Measurements from ENCODE around the gene TBX18.

Gene TBX18

GRCh38 chr6:84667252-84668213 is 96.9 kb downstream of the TBX18 start:
- DNase-seq: no peak

DNA sequence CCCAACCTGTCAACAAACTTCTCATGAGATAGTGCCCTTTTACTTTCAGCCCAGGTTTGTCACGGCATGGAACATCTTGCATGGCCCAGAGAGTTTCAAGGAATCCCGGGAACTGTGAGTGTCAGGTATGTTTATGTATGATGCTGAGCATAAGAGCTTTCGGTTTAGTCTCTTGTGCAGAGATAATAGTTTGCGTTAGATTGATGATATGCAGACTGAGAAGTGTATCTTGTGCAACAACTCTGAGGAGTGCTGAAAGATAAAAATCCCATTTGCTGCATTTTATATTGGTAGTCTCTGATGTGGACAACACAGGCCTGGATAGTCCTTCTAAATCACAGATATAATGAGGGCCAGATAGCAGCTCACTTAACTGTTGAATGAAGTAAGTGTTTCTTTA is 99.0 kb downstream of the TBX18 start:
- no peak for DNase-seq

DNA sequence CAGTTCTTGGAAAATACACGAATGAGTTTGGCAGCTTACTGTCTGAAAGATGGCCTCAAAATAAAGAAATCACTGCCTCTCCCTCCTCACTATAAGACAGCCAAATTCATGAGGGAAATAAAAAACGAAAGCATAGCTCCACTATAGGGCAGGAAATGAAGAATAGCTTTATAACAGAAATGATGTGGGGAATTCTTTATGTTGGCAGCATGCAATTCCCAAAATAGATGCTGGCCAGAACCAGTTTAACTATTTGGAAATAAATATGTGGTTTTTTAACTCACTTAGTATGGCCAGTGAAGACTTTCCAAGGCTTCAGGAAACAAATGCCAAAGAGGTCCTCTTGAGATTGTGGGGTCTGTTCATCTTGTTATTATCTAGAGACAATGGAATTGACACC is 100.5 kb downstream of the TBX18 start:
- no peak for DNase-seq

DNA sequence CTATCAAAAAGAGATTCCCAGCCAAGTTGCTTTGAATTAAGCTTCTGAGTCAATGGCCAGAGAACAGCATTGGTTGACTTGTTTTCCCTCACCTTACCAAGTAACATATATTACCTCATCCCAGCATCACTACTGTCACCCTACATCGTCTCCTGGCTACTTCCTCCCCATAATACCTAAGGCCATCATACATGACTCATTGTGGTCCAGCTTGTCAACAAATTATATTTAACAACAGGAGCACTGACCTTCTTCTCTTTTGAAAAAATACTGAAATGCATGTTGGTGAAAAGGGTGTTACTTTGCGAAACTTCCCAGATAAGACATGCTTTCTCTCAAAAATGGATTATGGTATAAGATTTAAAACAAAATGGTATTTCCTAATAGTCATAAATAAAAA is 106.9 kb downstream of the TBX18 start:
- no peak for DNase-seq

GRCh38 chr6:84657025-84657424 is 107.4 kb downstream of the TBX18 start:
- no peak for DNase-seq

DNA sequence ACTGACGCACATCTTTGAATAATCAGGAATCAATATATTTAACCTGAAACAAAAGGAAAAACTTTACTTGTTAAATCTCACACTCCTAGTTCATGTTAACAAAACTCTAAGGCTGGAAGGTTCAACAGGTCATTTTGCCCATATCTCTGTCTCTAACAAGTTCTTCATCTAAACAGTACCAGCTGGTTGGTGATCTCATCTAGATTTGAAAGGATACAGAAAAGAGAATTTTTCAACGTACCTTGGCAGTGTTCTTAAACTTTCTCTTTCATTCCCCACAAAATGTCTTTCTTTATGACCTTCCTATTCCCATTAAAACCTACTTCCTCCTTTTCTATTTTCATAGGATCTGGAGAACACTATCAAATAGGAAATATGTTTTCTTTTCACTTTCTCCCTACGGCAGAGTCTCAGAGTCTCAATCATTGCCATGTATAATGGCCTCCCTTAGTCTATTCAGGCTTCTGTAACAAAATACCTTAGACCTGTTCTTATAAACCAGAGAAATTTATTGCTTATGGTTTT is 111.3 kb downstream of the TBX18 start:
- DNase-seq: no peak

- DNase-seq: no peak
Measured at GRCh38 chr6:84652356-84653026, 111.9 kb downstream of the TBX18 start.

DNA sequence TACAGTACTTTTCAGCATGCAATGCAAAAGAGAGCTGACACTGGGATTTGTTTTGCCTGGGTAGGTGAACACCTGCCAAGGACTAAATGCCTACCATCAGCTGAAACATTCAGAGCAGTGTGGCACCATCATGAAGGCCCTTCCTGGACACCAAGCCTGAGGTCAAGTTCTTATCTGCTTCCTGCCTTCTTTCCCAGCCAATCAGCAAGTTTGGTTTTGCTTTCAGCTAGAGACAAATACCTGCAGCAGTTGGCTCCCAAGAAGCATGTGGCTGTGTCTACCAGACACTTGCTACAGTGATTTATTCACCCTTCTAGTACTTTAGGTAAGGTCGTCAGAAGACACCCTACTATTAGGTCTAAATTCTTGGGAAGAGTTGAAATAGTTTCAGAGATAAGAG is 112.8 kb downstream of the TBX18 start:
- DNase-seq: no peak

DNA sequence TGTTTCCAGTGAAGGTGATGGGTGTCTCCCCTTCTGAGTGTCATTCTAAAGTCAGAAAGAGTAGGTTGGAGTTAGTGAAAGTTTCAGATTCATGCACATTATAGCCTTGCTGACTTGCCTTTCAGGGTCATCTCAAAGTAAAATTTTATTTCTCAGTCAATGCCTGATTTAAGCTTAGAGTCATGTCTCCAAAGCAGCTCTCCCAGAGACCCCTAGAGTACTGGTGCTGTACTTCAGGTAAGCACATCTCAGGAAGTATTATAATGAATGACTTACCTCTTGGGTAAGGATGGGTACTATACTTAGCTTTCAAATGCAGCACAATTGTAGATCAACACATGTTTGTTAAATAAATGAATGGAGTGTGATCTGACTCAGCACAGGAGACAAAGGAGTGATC is 116.0 kb downstream of the TBX18 start:
- DNase-seq: no peak

- DNase-seq: no peak
Measured at GRCh38 chr6:84645563-84646266, 118.7 kb downstream of the TBX18 start.

DNA sequence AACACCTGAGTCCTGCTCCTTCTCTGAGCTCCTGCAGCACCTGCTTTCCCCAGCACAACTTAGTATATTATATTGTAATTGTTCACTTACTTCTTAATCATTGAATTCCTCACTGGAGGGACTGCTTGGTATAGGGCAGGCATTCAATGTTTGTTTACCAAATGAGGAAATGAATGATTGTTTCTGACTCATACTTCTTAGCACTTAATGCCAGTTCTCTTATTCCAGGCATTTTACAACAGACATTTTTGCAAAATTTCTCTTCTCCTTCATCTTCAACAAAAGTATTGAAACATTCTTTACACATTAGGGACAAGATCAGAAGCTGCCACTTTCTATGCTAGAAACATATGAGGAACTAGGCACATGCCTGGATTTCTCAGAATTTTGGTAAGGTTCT is 119.4 kb downstream of the TBX18 start:
- DNase-seq: no peak

DNA sequence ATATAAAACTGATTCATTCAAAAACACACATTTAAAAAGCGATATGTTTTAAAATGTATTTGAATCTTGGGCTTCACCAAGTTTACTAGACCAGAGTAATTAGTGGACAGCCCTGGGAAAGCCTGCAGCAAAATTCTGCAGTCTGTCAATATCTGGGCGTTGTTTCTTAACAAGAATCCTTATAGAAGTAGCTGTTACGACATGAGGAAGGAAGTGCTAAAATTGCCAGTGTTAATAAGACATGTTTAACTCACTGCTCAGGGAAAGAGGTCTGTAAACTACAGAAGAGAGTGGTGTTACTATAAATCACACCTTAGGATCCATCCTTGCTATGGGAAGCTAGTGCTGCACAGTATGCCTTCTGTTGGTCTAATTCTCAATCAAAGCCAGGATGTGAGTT is 120.6 kb downstream of the TBX18 start:
- no peak for DNase-seq

GRCh38 chr6:84641076-84641475 is 123.3 kb downstream of the TBX18 start:
- no peak for DNase-seq

- no peak for DNase-seq
Measured at GRCh38 chr6:84639396-84639795, 125.0 kb downstream of the TBX18 start.

- DNase-seq: no peak
Measured at GRCh38 chr6:84638286-84638685, 126.1 kb downstream of the TBX18 start.

Measured in stimulated activated CD4-positive, alpha-beta T cell treated with anti-CD3 and anti-CD28 coated beads, Interleukin-12 subunit alpha, Interleukin-12 subunit beta, amount 100 ng/mL, for 4 hours (primary cell).